ENCODE results near the gene POLR1G.
"Not testable (repeated sequence)": the region's sequence is repeated elsewhere in the genome, so short reads cannot be mapped to it uniquely, and the experiment has no call there.

The POLR1G gene

GRCh38 chr19:45407091-45407375 lies 589 bp downstream of the POLR1G start:
- H3K4me3 ChIP-seq (ENCODE audit: low read length) = peak overlapping the region; percentile 95
- H3K4me2 ChIP-seq (ENCODE audit: low read length) = peak overlapping the region; percentile 91
- no peaks in the 10 kb centered on the region for H3K9me2 ChIP-seq (replicated peaks; ENCODE audit: control insufficient read depth, low read length)
- no peaks in the 10 kb centered on the region for H4K20me1 ChIP-seq (ENCODE audit: control insufficient read depth, insufficient read depth, low read depth, low read length)
- peaks cover 10% of the 10 kb centered on the region; the same call in 1 of the 2 replicates for H3F3A ChIP-seq (ENCODE audit: control insufficient read depth, insufficient read depth)
- peaks cover 12% of the 10 kb centered on the region for H3K27me3 ChIP-seq (ENCODE audit: control insufficient read depth, low read length)
- H3K36me3 ChIP-seq (ENCODE audit: control insufficient read depth, low read length) = peaks cover 29% of the 10 kb centered on the region
- no peaks in the 10 kb centered on the region for H3K9me3 ChIP-seq (ENCODE audit: control insufficient read depth, insufficient read depth, low read length)
- H3K79me2 ChIP-seq (ENCODE audit: control insufficient read depth, low read length) = peaks cover 31% of the 10 kb centered on the region
- H3K27ac ChIP-seq (ENCODE audit: low read depth, low read length) = peak overlapping the region; percentile 83; the same call in 1 of the 2 replicates
- peaks cover 52% of the 10 kb centered on the region for H3K4me1 ChIP-seq (ENCODE audit: control insufficient read depth, low read length)
- no peak for TF ChIP-seq EZH2phosphoT487 (IDR thresholded peaks at IDR 0.05; ENCODE audit: borderline replicate concordance, low read length)
- TF ChIP-seq, protein P1, sequence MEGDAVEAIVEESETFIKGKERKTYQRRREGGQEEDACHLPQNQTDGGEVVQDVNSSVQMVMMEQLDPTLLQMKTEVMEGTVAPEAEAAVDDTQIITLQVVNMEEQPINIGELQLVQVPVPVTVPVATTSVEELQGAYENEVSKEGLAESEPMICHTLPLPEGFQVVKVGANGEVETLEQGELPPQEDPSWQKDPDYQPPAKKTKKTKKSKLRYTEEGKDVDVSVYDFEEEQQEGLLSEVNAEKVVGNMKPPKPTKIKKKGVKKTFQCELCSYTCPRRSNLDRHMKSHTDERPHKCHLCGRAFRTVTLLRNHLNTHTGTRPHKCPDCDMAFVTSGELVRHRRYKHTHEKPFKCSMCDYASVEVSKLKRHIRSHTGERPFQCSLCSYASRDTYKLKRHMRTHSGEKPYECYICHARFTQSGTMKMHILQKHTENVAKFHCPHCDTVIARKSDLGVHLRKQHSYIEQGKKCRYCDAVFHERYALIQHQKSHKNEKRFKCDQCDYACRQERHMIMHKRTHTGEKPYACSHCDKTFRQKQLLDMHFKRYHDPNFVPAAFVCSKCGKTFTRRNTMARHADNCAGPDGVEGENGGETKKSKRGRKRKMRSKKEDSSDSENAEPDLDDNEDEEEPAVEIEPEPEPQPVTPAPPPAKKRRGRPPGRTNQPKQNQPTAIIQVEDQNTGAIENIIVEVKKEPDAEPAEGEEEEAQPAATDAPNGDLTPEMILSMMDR (IDR thresholded peaks at IDR 0.05; ENCODE audit: low read depth, low read length, poor library complexity, severe bottlenecking) = no peak

- H3K4me1 ChIP-seq (ENCODE audit: control insufficient read depth, low read length) = peaks cover 50% of the 10 kb centered on the region
- H3K27me3 ChIP-seq (ENCODE audit: control insufficient read depth, low read length) = peaks cover 12% of the 10 kb centered on the region
- H3K79me2 ChIP-seq (ENCODE audit: control insufficient read depth, low read length) = peaks cover 31% of the 10 kb centered on the region
- H3K36me3 ChIP-seq (ENCODE audit: control insufficient read depth, low read length) = peaks cover 29% of the 10 kb centered on the region
- not testable (repeated sequence) for H3F3A ChIP-seq (ENCODE audit: control insufficient read depth, insufficient read depth); H3K9me2 ChIP-seq (replicated peaks; ENCODE audit: control insufficient read depth, low read length); H3K27ac ChIP-seq (ENCODE audit: low read depth, low read length); H3K9me3 ChIP-seq (ENCODE audit: control insufficient read depth, insufficient read depth, low read length); H4K20me1 ChIP-seq (ENCODE audit: control insufficient read depth, insufficient read depth, low read depth, low read length)
- peak overlapping the region; percentile 95 for H3K4me3 ChIP-seq (ENCODE audit: low read length)
- peak overlapping the region; percentile 91 for H3K4me2 ChIP-seq (ENCODE audit: low read length)
Observed at GRCh38 chr19:45407585-45407984, 1.1 kb downstream of the POLR1G start.

GRCh38 chr19:45408121-45408520 lies 1.7 kb downstream of the POLR1G start:
- Histone ChIP-seq H3K79me2 (ENCODE audit: control insufficient read depth, low read length) (peaks cover 31% of the 10 kb centered on the region), H3K9me3 (ENCODE audit: control insufficient read depth, insufficient read depth, low read length) (no peaks in the 10 kb centered on the region), H4K20me1 (ENCODE audit: control insufficient read depth, insufficient read depth, low read depth, low read length) (no peaks in the 10 kb centered on the region), H3K27me3 (ENCODE audit: control insufficient read depth, low read length) (peaks cover 8% of the 10 kb centered on the region), H3F3A (ENCODE audit: control insufficient read depth, insufficient read depth) (0 out of 2 replicates have a peak, but pooled peaks cover 8% of the 10 kb centered on the region), H3K9me2 (replicated peaks; ENCODE audit: control insufficient read depth, low read length) (no peaks in the 10 kb centered on the region), H3K4me2 (ENCODE audit: low read length) (peak overlapping the region; percentile 91), H3K4me3 (ENCODE audit: low read length) (peak overlapping the region; percentile 95; the same call in 1 of the 2 replicates), H3K27ac (ENCODE audit: low read depth, low read length) (no peak overlapping the region), H3K4me1 (ENCODE audit: control insufficient read depth, low read length) (peaks cover 44% of the 10 kb centered on the region), H3K36me3 (ENCODE audit: control insufficient read depth, low read length) (peaks cover 32% of the 10 kb centered on the region)
- TF ChIP-seq EZH2phosphoT487 (IDR thresholded peaks at IDR 0.05; ENCODE audit: borderline replicate concordance, low read length) = no peak
- TF ChIP-seq, protein P1 (IDR thresholded peaks at IDR 0.05; ENCODE audit: low read depth, low read length, poor library complexity, severe bottlenecking) = no peak

GRCh38 chr19:45408830-45409556 lies 2.5 kb downstream of the POLR1G start:
- no peaks in the 10 kb centered on the region for H4K20me1 ChIP-seq (ENCODE audit: control insufficient read depth, insufficient read depth, low read depth, low read length)
- H3K36me3 ChIP-seq (ENCODE audit: control insufficient read depth, low read length) = peaks cover 41% of the 10 kb centered on the region
- no peaks in the 10 kb centered on the region for H3K9me3 ChIP-seq (ENCODE audit: control insufficient read depth, insufficient read depth, low read length)
- no peaks in the 10 kb centered on the region; the same call in 1 of the 2 replicates for H3K27me3 ChIP-seq (ENCODE audit: control insufficient read depth, low read length)
- H3K27ac ChIP-seq (ENCODE audit: low read depth, low read length) = no peak overlapping the region
- TF ChIP-seq EZH2phosphoT487 (IDR thresholded peaks at IDR 0.05; ENCODE audit: borderline replicate concordance, low read length) = no peak
- TF ChIP-seq, protein P1 (IDR thresholded peaks at IDR 0.05; ENCODE audit: low read depth, low read length, poor library complexity, severe bottlenecking) = no peak
- H3K79me2 ChIP-seq (ENCODE audit: control insufficient read depth, low read length) = peaks cover 31% of the 10 kb centered on the region
- peaks cover 36% of the 10 kb centered on the region for H3K4me1 ChIP-seq (ENCODE audit: control insufficient read depth, low read length)
- no peaks in the 10 kb centered on the region for H3F3A ChIP-seq (ENCODE audit: control insufficient read depth, insufficient read depth)
- H3K4me3 ChIP-seq (ENCODE audit: low read length) = no peak overlapping the region
- H3K4me2 ChIP-seq (ENCODE audit: low read length) = no peak overlapping the region
- H3K9me2 ChIP-seq (replicated peaks; ENCODE audit: control insufficient read depth, low read length) = no peaks in the 10 kb centered on the region
